Keratinocyte (primary cell): ENCODE data around the gene RFC2.

Experiments
- EZH2 ChIP-seq: IDR thresholded peaks from one replicate; pipeline ENCODE4 v1.6.1; 2012; ENCODE audit warnings: inconsistent platforms, mild to moderate bottlenecking, low read length, moderate library complexity
- TF ChIP-seq, protein P1 (sequence below), 3 experiments: IDR thresholded peaks in 1 of 3; conservative IDR thresholded peaks in 1 of 3; optimal IDR thresholded peaks in 1 of 3; 2 replicates in 2 of 3; 3 replicates in 1 of 3; pipeline versions ENCODE3 to v1.5.1; 2011; ENCODE audit warnings: low read length in 3 of 3, mild to moderate bottlenecking in 3 of 3, moderate library complexity in 2 of 3, control low read depth in 1 of 3, inconsistent platforms in 1 of 3; ENCODE audit not compliant: insufficient read depth in 2 of 3; ENCODE audit errors: extremely low read depth in 1 of 3

DNA sequence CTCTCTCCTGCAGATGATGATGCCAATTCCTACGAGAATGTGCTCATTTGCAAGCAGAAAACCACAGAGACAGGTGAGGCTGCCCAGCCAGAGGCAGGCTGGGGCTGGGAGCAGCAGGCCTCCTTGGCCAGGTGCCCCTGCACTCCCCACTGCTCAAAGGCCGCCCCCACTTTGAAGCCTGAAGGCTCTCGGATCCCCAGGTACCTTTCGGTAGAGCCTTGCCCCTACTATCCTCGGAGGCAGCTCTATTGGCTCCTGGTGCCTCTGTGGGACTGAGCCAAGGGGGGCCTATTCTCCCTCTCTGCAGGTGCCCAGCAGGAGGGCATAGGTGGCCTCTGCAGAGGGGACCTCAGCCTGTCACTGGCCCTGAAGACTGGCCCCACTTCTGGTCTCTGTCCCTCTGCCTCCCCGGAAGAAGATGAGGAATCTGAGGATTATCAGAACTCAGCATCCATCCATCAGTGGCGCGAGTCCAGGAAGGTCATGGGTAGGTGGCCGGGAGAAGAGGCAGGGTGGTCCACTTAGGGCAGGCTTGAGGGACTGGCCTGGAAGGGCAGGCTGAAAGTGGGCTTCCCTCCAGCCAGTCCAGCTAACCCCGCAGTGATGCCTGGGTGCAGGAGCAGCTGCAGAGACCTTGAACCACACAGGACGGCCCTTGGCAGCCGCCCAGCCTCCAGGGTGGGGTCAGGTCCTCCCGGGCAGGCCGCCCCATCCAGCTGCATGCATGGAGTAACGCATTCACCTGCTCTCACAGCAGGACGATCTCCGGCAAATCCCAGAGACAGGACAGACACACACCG lies 30.3 kb downstream of the RFC2 start:
- TF ChIP-seq, protein P1, sequence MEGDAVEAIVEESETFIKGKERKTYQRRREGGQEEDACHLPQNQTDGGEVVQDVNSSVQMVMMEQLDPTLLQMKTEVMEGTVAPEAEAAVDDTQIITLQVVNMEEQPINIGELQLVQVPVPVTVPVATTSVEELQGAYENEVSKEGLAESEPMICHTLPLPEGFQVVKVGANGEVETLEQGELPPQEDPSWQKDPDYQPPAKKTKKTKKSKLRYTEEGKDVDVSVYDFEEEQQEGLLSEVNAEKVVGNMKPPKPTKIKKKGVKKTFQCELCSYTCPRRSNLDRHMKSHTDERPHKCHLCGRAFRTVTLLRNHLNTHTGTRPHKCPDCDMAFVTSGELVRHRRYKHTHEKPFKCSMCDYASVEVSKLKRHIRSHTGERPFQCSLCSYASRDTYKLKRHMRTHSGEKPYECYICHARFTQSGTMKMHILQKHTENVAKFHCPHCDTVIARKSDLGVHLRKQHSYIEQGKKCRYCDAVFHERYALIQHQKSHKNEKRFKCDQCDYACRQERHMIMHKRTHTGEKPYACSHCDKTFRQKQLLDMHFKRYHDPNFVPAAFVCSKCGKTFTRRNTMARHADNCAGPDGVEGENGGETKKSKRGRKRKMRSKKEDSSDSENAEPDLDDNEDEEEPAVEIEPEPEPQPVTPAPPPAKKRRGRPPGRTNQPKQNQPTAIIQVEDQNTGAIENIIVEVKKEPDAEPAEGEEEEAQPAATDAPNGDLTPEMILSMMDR (optimal IDR thresholded peaks at IDR 0.05 in 1 of 3, IDR thresholded peaks at IDR 0.05 in 1 of 3, conservative IDR thresholded peaks at IDR 0.05 in 1 of 3; ENCODE audit: extremely low read depth in 1 of 3, insufficient read depth in 2 of 3, low read length in 3 of 3) = no peak
- no peak for TF ChIP-seq EZH2
